GM12878 (cell line): ENCODE data around the gene KLF7. TPM values are rescaled to one million over a fixed set of nuclear protein-coding genes. Genes with fewer than 3 reads are reported as not detected.

ENCODE experiments used
- ATAC-seq: fragments of 200-7000 bp; cut with Tn5 transposase; 3 replicates; pipeline ENCODE4 v1.9.1; 2020; ENCODE audit warnings: mild to moderate bottlenecking, moderate library complexity
- BruUV-seq: library from RNA; stranded (reverse); fragments of 400-500 nt; replicated peaks from 2 replicates; lab custom pipeline; 2021; lab: Mats Ljungman, UMichigan
- CTCF ChIA-PET: fragments of 300-600 bp; sonication (Branson Sonifier 250); formaldehyde crosslinking; extraction: SDS; loops from one replicate; lab custom pipeline; 2021; ENCODE audit warnings: inconsistent platforms; lab: Yijun Ruan, JAX
- POLR2A ChIA-PET: fragments of 350-600 bp; formaldehyde crosslinking; extraction: SDS; loops from one replicate; lab custom pipeline; 2021; ENCODE audit warnings: inconsistent platforms; lab: Charles Lee
- RAD21 ChIA-PET: fragments of 300-600 bp; sonication (Branson Sonifier 250); formaldehyde crosslinking; loops from one replicate; lab custom pipeline; 2023; ENCODE audit warnings: antibody characterized with exemption; ENCODE audit not compliant: unreplicated experiment; lab: Charles Lee
- SMC1A ChIA-PET: fragments of 300-600 bp; sonication (Branson Sonifier 250); formaldehyde crosslinking; loops from one replicate; lab custom pipeline; 2023; ENCODE audit not compliant: unreplicated experiment, uncharacterized antibody; lab: Charles Lee
- DNase-seq: peaks from one replicate; pipeline ENCODE4 v3.0.0-alpha.2; 2011; ENCODE audit warnings: low read depth, low spot score
- FAIRE-seq: peaks from 3 replicates; lab custom pipeline; 2011; peaks lifted over from hg19 to GRCh38; lab: Jason Lieb, UNC
- H2AFZ ChIP-seq: 2 replicates; pipeline ENCODE4 v1.6.0; 2011; ENCODE audit warnings: low read depth, low read length, control low read depth; ENCODE audit not compliant: control insufficient read depth
- H3K27ac ChIP-seq: 2 replicates; pipeline ENCODE4 v1.5.1; 2011; ENCODE audit warnings: control low read depth; ENCODE audit not compliant: control insufficient read depth, insufficient read depth
- H3K27me3 ChIP-seq, 2 experiments: replicated peaks in 1 of 2; 2 replicates each; pipeline versions ENCODE4 v1.6.0 to v1.6.1; 2011; ENCODE audit warnings: low read length in 1 of 2; ENCODE audit not compliant: control insufficient read depth in 2 of 2, insufficient read depth in 2 of 2
- H3K36me3 ChIP-seq, 2 experiments: 2 replicates each; pipeline ENCODE4 v1.5.1; 2011; ENCODE audit warnings: low read length in 1 of 2; ENCODE audit not compliant: control insufficient read depth in 2 of 2, insufficient read depth in 2 of 2
- H3K4me1 ChIP-seq: 2 replicates; pipeline ENCODE4 v1.6.1; 2011; ENCODE audit warnings: mild to moderate bottlenecking, low read length, moderate library complexity, mixed read lengths; ENCODE audit not compliant: control insufficient read depth, insufficient read depth
- H3K4me2 ChIP-seq: 2 replicates; pipeline ENCODE4 v1.6.0; 2011; ENCODE audit warnings: control low read depth; ENCODE audit not compliant: control insufficient read depth, insufficient read depth
- H3K4me3 ChIP-seq: fragments of 200-600 bp; sonication (generic); 2 replicates; pipeline ENCODE4 v1.5.1; 2016
- H3K79me2 ChIP-seq: 2 replicates; pipeline ENCODE4 v1.6.0; 2011; ENCODE audit warnings: low read length; ENCODE audit not compliant: control insufficient read depth, insufficient read depth
- H3K9ac ChIP-seq: 2 replicates; pipeline ENCODE4 v1.8.0; 2011; ENCODE audit warnings: low read length, control low read depth, mixed read lengths; ENCODE audit not compliant: control insufficient read depth, insufficient read depth
- H3K9me3 ChIP-seq: replicated peaks from 3 replicates; pipeline ENCODE4 v1.5.1; 2011; ENCODE audit warnings: mild to moderate bottlenecking, low read length; ENCODE audit not compliant: control insufficient read depth, insufficient read depth
- H4K20me1 ChIP-seq: 2 replicates; pipeline ENCODE4 v1.6.0; 2011; ENCODE audit not compliant: control insufficient read depth, insufficient read depth
- CHD1 ChIP-seq: IDR thresholded peaks from 2 replicates; pipeline ENCODE4 v1.6.1; 2012; ENCODE audit warnings: low read depth, low read length, improper control_type of control experiment
- CHD4 ChIP-seq: fragments of 200-600 bp; sonication (generic); IDR thresholded peaks from 2 replicates; pipeline ENCODE4 v1.6.1; 2016; ENCODE audit warnings: mild to moderate bottlenecking
- IRF4 ChIP-seq: IDR thresholded peaks from 2 replicates; pipeline ENCODE4 v1.6.1; 2011; ENCODE audit warnings: low read depth, low read length
- KAT2A ChIP-seq: conservative IDR thresholded peaks from 2 replicates; pipeline ENCODE4 v1.6.1; 2011; ENCODE audit warnings: low read depth, low read length; ENCODE audit not compliant: control insufficient read depth
- LARP7 ChIP-seq: fragments of 450-650 bp; IDR thresholded peaks from 2 replicates; pipeline ENCODE4 v1.6.1; 2017; ENCODE audit warnings: mild to moderate bottlenecking
- PAX5 ChIP-seq: IDR thresholded peaks from 2 replicates; pipeline ENCODE4 v1.6.1; 2011; ENCODE audit warnings: low read depth, low read length, borderline replicate concordance
- RBBP5 ChIP-seq: fragments of 200-600 bp; sonication (generic); conservative IDR thresholded peaks from 2 replicates; pipeline ENCODE4 v1.6.1; 2016
- SIN3A ChIP-seq: IDR thresholded peaks from 2 replicates; pipeline ENCODE4 v1.6.1; 2012; ENCODE audit warnings: low read depth, low read length, improper control_type of control experiment
- SPI1 ChIP-seq: IDR thresholded peaks from 2 replicates; pipeline ENCODE4 v1.6.1; 2011; ENCODE audit warnings: low read depth, mild to moderate bottlenecking, low read length, moderate library complexity, borderline replicate concordance; ENCODE audit not compliant: insufficient read depth
- TBL1XR1 ChIP-seq: IDR thresholded peaks from 2 replicates; pipeline ENCODE4 v1.6.1; 2012; ENCODE audit warnings: low read depth, low read length, improper control_type of control experiment
- ZZZ3 ChIP-seq: IDR thresholded peaks from 2 replicates; pipeline ENCODE4 v1.6.1; 2011; ENCODE audit warnings: low read depth; ENCODE audit not compliant: control insufficient read depth, insufficient read length
- WGBS: methylation state at CpG from one replicate; pipeline ENCODE4 v1.1.6; 2016; ENCODE audit warnings: low lambda C conversion rate; ENCODE audit not compliant: insufficient replicate concordance, insufficient coverage; ENCODE audit errors: missing lambda C conversion rate; 5-methylcytosine and 5-hydroxymethylcytosine counted together
- in situ Hi-C: fragments of 300-500 bp; cut with MboI; formaldehyde crosslinking; loops from 9 replicates; pipeline ENCODE4 v1.14.3; 2018; ENCODE audit warnings: mixed read lengths
- intact Hi-C: fragments of 100-400 bp; cut with micrococcal nuclease; formaldehyde crosslinking; loops from one replicate; pipeline ENCODE4 v1.14.2; 2022; ENCODE audit not compliant: unreplicated experiment
- polyA plus RNA-seq, 11 experiments: library from polyadenylated mRNA; depleted of rRNA in 4 of 11; unstranded in 6 of 11; stranded (reverse) in 5 of 11; fragments of >200 nt; fragmentation: Nextera tagmentation in 4 of 11; fragmentation: Illumina TruSeq in 1 of 11; extraction: Ambion mirVana in 4 of 11; extraction: Trizol in 1 of 11; gene quantifications; 1 replicate in 1 of 11; 2 replicates in 10 of 11; pipeline versions ENCODE4 v1.2.1 to v1.2.3, GENCODE V29; 2011 to 2016; ENCODE audit warnings: inconsistent platforms in 2 of 11, missing spikeins in 2 of 11, low read depth in 1 of 11
- total RNA-seq, 4 experiments: library from RNA; depleted of rRNA in 3 of 4; stranded (reverse); fragments of >200 nt in 3 of 4; fragmentation: Illumina TruSeq in 1 of 4; extraction: Trizol in 1 of 4; gene quantifications; 2 replicates each; pipeline versions ENCODE4 v1.2.1 to v1.2.3, GENCODE V29; 2013 to 2021
- TF ChIP-seq, protein P1 (sequence below): fragments of 150-350 bp; IDR thresholded peaks from 2 replicates; pipeline ENCODE4 v1.6.1; 2016; ENCODE audit warnings: low read depth, low read length
- TF ChIP-seq, protein P2 (sequence below): IDR thresholded peaks from 2 replicates; pipeline ENCODE4 v1.6.1; 2011; ENCODE audit warnings: mild to moderate bottlenecking, low read depth, low read length, moderate library complexity; ENCODE audit not compliant: insufficient replicate concordance
- TF ChIP-seq, protein P3 (sequence below): fragments of 450-650 bp; IDR thresholded peaks from 2 replicates; pipeline ENCODE4 v1.6.1; 2017; ENCODE audit warnings: low read depth, mild to moderate bottlenecking, moderate library complexity

Gene KLF7
- total and polyA plus RNA-seq, 10 of the 15 experiments (the other 5 are each of a cell fraction or from before 2014, with no cell fraction given): 2.4 to 24.8 (median 8.5) TPM

DNA sequence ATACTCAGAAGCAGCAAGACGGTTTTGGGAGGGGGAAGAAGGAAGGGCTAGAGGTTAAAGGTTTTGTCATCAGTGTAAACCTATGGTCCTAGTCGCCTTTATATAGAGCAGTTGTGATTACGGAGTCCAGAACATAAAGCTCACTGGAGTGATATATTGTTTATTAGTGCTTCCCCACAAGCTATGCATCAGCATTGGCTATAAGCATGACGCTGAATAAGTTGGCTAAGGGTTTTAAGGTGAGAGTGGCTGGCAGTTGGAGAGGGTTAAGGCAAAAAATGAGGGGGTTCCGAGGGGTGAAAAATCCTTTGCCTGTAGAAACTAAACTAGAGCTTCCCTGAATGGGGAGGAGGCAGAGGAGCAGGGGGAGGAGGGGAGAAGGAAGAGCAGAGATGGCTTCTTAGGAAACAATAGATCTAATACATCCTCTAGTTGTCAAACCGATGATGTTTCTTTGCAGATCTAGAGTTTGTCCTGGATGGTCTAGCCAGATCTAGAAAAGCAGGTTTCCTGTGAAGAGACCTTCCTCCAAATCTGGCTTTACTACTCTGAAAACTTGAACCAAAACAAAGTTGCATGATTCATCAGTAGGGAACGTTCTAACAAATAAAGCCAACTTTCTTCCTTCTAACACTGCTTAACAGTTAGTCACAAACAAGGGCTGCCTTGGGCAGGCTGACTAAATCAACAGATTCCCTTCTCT, 2.5 kb downstream of the KLF7 start:
- CTCF ChIA-PET: interaction anchor here (0.6 to 4.8 kb wide), 3 partner anchors 21 to 303 kb away, joined by 3 to 25 read pairs (median 3); no protein-coding TSS in a partner anchor
- peaks cover 68% of the 10 kb centered on the region for H3K79me2 ChIP-seq
- ATAC-seq (no peak), FAIRE-seq (peak; percentile 64), DNase-seq (no peak)
- whole genome bisulfite sequencing: 63% methylated on average over 7 of the region's 7 CpGs
- no TSS peak for BruUV-seq
- TF ChIP-seq KAT2A (no peak), SPI1 (no peak), IRF4 (no peak), SIN3A (no peak), ZZZ3 (no peak), CHD1 (no peak), RBBP5 (no peak), TBL1XR1 (no peak), PAX5 (no peak), CHD4 (no peak), LARP7 (no peak)
- TF ChIP-seq, protein P1, sequence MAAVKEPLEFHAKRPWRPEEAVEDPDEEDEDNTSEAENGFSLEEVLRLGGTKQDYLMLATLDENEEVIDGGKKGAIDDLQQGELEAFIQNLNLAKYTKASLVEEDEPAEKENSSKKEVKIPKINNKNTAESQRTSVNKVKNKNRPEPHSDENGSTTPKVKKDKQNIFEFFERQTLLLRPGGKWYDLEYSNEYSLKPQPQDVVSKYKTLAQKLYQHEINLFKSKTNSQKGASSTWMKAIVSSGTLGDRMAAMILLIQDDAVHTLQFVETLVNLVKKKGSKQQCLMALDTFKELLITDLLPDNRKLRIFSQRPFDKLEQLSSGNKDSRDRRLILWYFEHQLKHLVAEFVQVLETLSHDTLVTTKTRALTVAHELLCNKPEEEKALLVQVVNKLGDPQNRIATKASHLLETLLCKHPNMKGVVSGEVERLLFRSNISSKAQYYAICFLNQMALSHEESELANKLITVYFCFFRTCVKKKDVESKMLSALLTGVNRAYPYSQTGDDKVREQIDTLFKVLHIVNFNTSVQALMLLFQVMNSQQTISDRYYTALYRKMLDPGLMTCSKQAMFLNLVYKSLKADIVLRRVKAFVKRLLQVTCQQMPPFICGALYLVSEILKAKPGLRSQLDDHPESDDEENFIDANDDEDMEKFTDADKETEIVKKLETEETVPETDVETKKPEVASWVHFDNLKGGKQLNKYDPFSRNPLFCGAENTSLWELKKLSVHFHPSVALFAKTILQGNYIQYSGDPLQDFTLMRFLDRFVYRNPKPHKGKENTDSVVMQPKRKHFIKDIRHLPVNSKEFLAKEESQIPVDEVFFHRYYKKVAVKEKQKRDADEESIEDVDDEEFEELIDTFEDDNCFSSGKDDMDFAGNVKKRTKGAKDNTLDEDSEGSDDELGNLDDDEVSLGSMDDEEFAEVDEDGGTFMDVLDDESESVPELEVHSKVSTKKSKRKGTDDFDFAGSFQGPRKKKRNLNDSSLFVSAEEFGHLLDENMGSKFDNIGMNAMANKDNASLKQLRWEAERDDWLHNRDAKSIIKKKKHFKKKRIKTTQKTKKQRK: no peak
- TF ChIP-seq, protein P2, sequence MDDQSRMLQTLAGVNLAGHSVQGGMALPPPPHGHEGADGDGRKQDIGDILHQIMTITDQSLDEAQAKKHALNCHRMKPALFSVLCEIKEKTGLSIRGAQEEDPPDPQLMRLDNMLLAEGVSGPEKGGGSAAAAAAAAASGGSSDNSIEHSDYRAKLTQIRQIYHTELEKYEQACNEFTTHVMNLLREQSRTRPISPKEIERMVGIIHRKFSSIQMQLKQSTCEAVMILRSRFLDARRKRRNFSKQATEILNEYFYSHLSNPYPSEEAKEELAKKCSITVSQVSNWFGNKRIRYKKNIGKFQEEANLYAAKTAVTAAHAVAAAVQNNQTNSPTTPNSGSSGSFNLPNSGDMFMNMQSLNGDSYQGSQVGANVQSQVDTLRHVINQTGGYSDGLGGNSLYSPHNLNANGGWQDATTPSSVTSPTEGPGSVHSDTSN: no peak
- TF ChIP-seq, protein P3, sequence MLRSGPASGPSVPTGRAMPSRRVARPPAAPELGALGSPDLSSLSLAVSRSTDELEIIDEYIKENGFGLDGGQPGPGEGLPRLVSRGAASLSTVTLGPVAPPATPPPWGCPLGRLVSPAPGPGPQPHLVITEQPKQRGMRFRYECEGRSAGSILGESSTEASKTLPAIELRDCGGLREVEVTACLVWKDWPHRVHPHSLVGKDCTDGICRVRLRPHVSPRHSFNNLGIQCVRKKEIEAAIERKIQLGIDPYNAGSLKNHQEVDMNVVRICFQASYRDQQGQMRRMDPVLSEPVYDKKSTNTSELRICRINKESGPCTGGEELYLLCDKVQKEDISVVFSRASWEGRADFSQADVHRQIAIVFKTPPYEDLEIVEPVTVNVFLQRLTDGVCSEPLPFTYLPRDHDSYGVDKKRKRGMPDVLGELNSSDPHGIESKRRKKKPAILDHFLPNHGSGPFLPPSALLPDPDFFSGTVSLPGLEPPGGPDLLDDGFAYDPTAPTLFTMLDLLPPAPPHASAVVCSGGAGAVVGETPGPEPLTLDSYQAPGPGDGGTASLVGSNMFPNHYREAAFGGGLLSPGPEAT: no peak
- no peaks in the 10 kb centered on the region for H3K27me3 ChIP-seq
- intact Hi-C loops: loop anchor here (5.0 to 10.0 kb wide), 3 partner anchors 309 to 368 kb away; partner anchors contain the start of gene CREB1
- in situ Hi-C loops: no loop called here
- H3K4me2 ChIP-seq: peak overlapping the region; percentile 79
- POLR2A ChIA-PET: interaction anchor here (0.7 to 4.7 kb wide), 3 partner anchors 8 to 66 kb away, joined by 3 to 46 read pairs (median 4); no protein-coding TSS in a partner anchor
- SMC1A ChIA-PET: interaction anchor here (0.5 to 5.0 kb wide), 6 partner anchors 8 to 189 kb away, joined by 3 to 52 read pairs (median 3); no protein-coding TSS in a partner anchor
- no peaks in the 10 kb centered on the region for H3K36me3 ChIP-seq
- no peaks in the 10 kb centered on the region for H3K9me3 ChIP-seq
- peaks cover 4% of the 10 kb centered on the region; the same call in 1 of the 2 replicates for H3K4me1 ChIP-seq
- H4K20me1 ChIP-seq: no peaks in the 10 kb centered on the region
- 0 out of 2 replicates have a peak overlapping the region, but pooled peaks have one; percentile 3 for H3K27ac ChIP-seq
- H3K9ac ChIP-seq: peak overlapping the region; percentile 91
- H3K4me3 ChIP-seq: peak overlapping the region; percentile 89
- H2AFZ ChIP-seq: no peak overlapping the region; the same call in 1 of the 2 replicates
- RAD21 ChIA-PET: interaction anchor here (1.0 to 6.2 kb wide), 2 partner anchors 10 to 20 kb away, joined by 3 to 58 read pairs; no protein-coding TSS in a partner anchor
